Measurements from ENCODE around the gene EFEMP2. TPM values are rescaled to one million over a fixed set of nuclear protein-coding genes. Genes with fewer than 3 reads are reported as not detected.

The EFEMP2 gene
- 95.2 TPM for total RNA-seq
- long read RNA-seq, transcript EFEMP2-201 (11 exons, 2,034 nt): major isoform, 67 of 196 reads
- long read RNA-seq, transcript EFEMP2-217 (12 exons, 1,813 nt): minor isoform, 16 of 196 reads
- long read RNA-seq, partial matches to known transcripts: 70 of 196 reads
- long read RNA-seq, other reads (novel, unspliced or antisense): 42 of 196 reads

- ATAC-seq (peak; percentile 57), DNase-seq (peak; percentile 76)
- intact Hi-C loops (cut with micrococcal nuclease): no loop called here
Observed at GRCh38 chr11:65872586-65873317, at the start of gene EFEMP2. Gene EFEMP2, minus strand, starts transcription at chr11:65872800. Its CDS starts 446 bp downstream, at chr11:65872354.

- no peak for ATAC-seq
- DNase-seq: no peak
- intact Hi-C loops (cut with micrococcal nuclease): no loop called here
Observed at GRCh38 chr11:65921876-65922275, 49.3 kb upstream of the EFEMP2 start.

GRCh38 chr11:65921033-65921555, 48.5 kb upstream of the EFEMP2 start:
- ATAC-seq (no peak), DNase-seq (no peak)
- intact Hi-C loops (cut with micrococcal nuclease): no loop called here

GRCh38 chr11:65920372-65920802, 47.8 kb upstream of the EFEMP2 start:
- DNase-seq: no peak
- ATAC-seq: no peak
- intact Hi-C loops (cut with micrococcal nuclease): no loop called here

GRCh38 chr11:65919573-65920371, 47.2 kb upstream of the EFEMP2 start:
- no peak for DNase-seq
- ATAC-seq: peak; percentile 43
- intact Hi-C loops (cut with micrococcal nuclease): no loop called here

GRCh38 chr11:65919141-65919572, 46.6 kb upstream of the EFEMP2 start, which contains the start of gene DRAP1:
Gene DRAP1, plus strand, starts transcription at chr11:65919426. Its CDS starts 76 bp downstream, at chr11:65919502.
- ATAC-seq: peak; percentile 92
- intact Hi-C loops (cut with micrococcal nuclease): no loop called here

GRCh38 chr11:65918211-65919140, 45.9 kb upstream of the EFEMP2 start, which contains the start of gene C11orf68:
Gene C11orf68, minus strand, starts transcription at chr11:65919062. Its CDS starts 31 bp downstream, at chr11:65919031.
- ATAC-seq (no peak), DNase-seq (no peak)
- intact Hi-C loops (cut with micrococcal nuclease): no loop called here

More at GRCh38 chr11:65919141-65919572, 46.6 kb upstream of the EFEMP2 start, which contains the start of gene DRAP1:
- peak; percentile 100 for DNase-seq

- intact Hi-C loops (cut with micrococcal nuclease): no loop called here
- ATAC-seq: no peak
- peak; percentile 38 for DNase-seq
Observed at GRCh38 chr11:65917434-65918210, 45.0 kb upstream of the EFEMP2 start.

- ATAC-seq (no peak), DNase-seq (no peak)
- intact Hi-C loops (cut with micrococcal nuclease): no loop called here
Observed at GRCh38 chr11:65917077-65917433, 44.5 kb upstream of the EFEMP2 start.

- intact Hi-C loops (cut with micrococcal nuclease): no loop called here
- no peak for DNase-seq
- no peak for ATAC-seq
Observed at GRCh38 chr11:65916391-65916790, 43.8 kb upstream of the EFEMP2 start.

GRCh38 chr11:65915821-65916251, 43.2 kb upstream of the EFEMP2 start:
- intact Hi-C loops (cut with micrococcal nuclease): no loop called here
- peak; percentile 78 for DNase-seq
- ATAC-seq: peak; percentile 44

GRCh38 chr11:65915101-65915820, 42.7 kb upstream of the EFEMP2 start:
- no peak for ATAC-seq
- intact Hi-C loops (cut with micrococcal nuclease): no loop called here
- no peak for DNase-seq

GRCh38 chr11:65912845-65913244, 40.2 kb upstream of the EFEMP2 start:
- DNase-seq (no peak), ATAC-seq (no peak)
- intact Hi-C loops (cut with micrococcal nuclease): no loop called here

- ATAC-seq (peak; percentile 21), DNase-seq (peak; percentile 50)
- intact Hi-C loops (cut with micrococcal nuclease): no loop called here
Observed at GRCh38 chr11:65911682-65912568, 39.3 kb upstream of the EFEMP2 start.

- intact Hi-C loops (cut with micrococcal nuclease): no loop called here
- no peak for ATAC-seq
- no peak for DNase-seq
Observed at GRCh38 chr11:65907878-65908277, 35.3 kb upstream of the EFEMP2 start.

- intact Hi-C loops (cut with micrococcal nuclease): no loop called here
- ATAC-seq: no peak
- DNase-seq: no peak
Observed at GRCh38 chr11:65906602-65907001, 34.0 kb upstream of the EFEMP2 start.

All from left ventricle myocardium superior (tissue), 1 donor.